SW 1271 (cell line): ENCODE data around the gene ARMC2.

Source experiments
- DNase-seq, 2 experiments: peaks; one replicate each; lab custom pipeline; 2025; lab: John Stamatoyannopoulos, UW

The ARMC2 gene

DNA sequence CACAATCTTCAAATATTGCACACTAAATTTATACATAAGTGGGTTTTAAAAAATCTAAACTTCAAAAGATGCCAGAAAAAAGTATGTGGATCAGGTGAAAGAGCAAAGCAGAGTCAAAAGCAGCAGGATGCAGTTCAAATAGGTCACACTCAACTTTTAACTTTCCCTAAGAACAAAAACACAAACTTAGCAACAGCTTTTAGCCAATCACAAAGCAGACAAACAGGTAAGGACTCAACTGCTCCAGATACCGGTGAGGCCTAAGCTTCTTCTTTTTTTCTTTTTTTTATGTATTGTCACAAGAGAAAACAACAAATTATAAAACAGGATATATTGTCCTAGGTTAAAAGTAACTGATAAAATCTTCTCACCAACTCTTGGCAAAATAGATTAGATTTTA, 171.7 kb downstream of the ARMC2 start:
- DNase-seq: no peak

- no peak for DNase-seq
These were observed 173.6 kb downstream of the ARMC2 start for GRCh38 chr6:109021870-109022269.

- DNase-seq: no peak
These were observed 175.2 kb downstream of the ARMC2 start for GRCh38 chr6:109023356-109023925.
